ENCODE results near the gene CECR2. TPM values are rescaled to one million over a fixed set of nuclear protein-coding genes. Genes with fewer than 3 reads are reported as not detected.

Gene CECR2
- total and polyA plus RNA-seq, 5 donors from 2014 or later: not detected

DNA sequence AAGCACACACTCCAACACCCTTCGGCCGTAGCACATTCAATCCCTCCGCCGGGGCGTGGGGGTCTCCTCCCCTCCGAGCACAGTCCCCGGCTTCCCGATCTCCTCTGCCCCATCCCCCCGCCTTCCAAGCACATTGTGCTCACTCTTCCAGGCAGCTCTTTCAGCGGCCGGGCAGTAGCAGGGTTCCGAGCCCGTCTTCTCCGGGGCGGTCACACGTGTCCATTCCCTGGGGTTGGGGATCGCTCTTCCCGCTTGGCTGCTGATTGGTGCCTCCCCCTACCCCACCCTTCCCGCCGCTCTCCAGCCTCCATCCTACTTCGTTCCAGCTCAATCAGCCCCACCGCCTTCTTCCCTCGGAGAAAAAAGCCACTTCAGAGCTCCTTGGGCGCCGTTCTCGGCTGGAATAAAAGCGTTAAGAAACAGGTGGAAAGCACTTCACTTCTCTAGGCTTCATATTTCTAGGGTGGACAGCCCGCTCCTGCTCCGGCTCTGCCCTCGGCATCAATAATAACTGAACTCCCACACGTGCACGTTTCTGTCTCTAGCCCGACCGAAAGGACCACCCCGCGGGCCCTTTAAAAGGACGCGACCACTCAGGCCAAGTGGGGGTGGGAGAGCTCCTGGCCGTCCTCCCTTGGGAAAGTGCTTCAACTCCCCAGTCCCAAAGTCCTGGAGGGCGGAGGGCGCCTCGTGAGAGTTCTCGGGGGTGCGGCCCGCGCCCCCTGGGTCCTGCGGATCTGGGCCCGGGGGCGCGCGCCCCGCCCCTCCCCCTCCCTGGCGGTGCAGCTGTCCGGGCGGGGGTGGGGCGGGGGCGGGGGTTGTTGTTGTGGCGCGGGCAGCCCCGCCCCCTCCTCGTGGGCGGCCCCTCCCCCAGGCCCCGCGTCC is 464 bp upstream of the CECR2 start:
- no peak overlapping the region for H3K4me3 ChIP-seq (ENCODE audit: low read depth, low read length)
- Mint-ChIP-seq H3K36me3 (no peaks in the 10 kb centered on the region), H3K4me3 (peak overlapping the region; percentile 80 to 86 (median 84)), H3K27ac (peak overlapping the region in 2 of 3 donors; percentile 8 to 43), H3K4me1 (peaks cover 12 to 36% (median 23%) of the 10 kb centered on the region in 4 donors), H3K9me3 (peaks cover 0 to 7% (median 1%) of the 10 kb centered on the region in 7 donors), H3K27me3 (peaks cover 78% of the 10 kb centered on the region)
- no peaks in the 10 kb centered on the region for H3K36me3 ChIP-seq (ENCODE audit: control insufficient read depth, insufficient read depth, low read length)
- H3K4me1 ChIP-seq (ENCODE audit: control insufficient read depth, insufficient read depth, low read length, poor library complexity, severe bottlenecking): peaks cover 21% of the 10 kb centered on the region
- no peak for DNase-seq
- peak in 1 of 2 donors; percentile 36 for ATAC-seq (ENCODE audit: low read depth in 2 of 2)
- H3K9me3 ChIP-seq (ENCODE audit: control insufficient read depth in 2 of 2, low read length in 2 of 2): no peaks in the 10 kb centered on the region
- H3K27ac ChIP-seq (ENCODE audit: insufficient read depth, low read length, poor library complexity, severe bottlenecking): no peak overlapping the region
- H3K27me3 ChIP-seq (ENCODE audit: control insufficient read depth, insufficient read depth, low read length): peaks cover 30% of the 10 kb centered on the region

DNA sequence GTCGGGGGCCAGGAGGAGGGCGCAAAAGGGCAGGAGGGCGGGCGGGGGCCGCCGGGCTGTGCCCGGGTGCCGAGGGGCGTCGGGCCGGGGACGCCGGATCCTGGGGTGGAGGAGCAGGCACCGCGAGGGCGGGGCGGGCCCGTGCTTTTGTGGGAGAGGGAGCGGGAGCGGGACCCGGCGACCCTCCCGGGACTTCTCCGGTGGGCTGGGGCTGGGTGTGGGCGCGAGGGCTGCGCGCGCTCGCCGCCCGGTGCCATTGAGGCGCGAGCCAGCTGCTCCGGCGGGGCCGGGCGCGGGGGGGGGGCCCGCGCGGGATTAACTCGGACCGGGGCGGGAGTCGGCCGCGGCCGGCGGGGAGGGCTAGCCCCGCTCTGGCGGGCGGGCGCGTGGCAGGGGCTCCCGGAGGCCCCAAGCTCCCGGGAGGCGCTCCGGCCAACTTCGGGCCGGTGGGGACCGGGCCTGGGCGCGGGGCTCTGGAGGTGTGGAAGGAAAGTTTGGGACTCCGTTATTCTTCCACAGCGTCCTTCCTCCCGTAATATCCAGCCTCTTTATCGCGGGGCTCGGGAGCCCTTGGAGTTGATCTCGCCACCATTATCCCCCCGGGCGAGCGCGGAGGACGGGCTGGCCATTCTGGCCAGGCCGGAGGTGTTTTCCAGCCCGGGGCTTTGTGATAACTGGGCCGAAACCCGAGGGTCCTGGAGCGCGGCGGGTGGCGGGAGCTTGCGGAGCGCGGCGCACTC is 936 bp downstream of the CECR2 start:
- peaks cover 21% of the 10 kb centered on the region for H3K4me1 ChIP-seq (ENCODE audit: control insufficient read depth, insufficient read depth, low read length, poor library complexity, severe bottlenecking)
- no peaks in the 10 kb centered on the region for H3K36me3 ChIP-seq (ENCODE audit: control insufficient read depth, insufficient read depth, low read length)
- peak overlapping the region in 3 of 4 donors; percentile 63 to 79 (median 72) for H3K4me3 Mint-ChIP-seq
- no peak overlapping the region for H3K4me3 ChIP-seq (ENCODE audit: low read depth, low read length)
- no peaks in the 10 kb centered on the region for H3K9me3 ChIP-seq (ENCODE audit: control insufficient read depth in 2 of 2, low read length in 2 of 2)
- no peak overlapping the region for H3K27ac Mint-ChIP-seq
- no peak for DNase-seq
- peaks cover 35% of the 10 kb centered on the region for H3K27me3 ChIP-seq (ENCODE audit: control insufficient read depth, insufficient read depth, low read length)
- peaks cover 0 to 5% (median 0%) of the 10 kb centered on the region in 7 donors for H3K9me3 Mint-ChIP-seq
- no peaks in the 10 kb centered on the region for H3K36me3 Mint-ChIP-seq
- peaks cover 12 to 36% (median 23%) of the 10 kb centered on the region in 4 donors for H3K4me1 Mint-ChIP-seq
- ATAC-seq (ENCODE audit: low read depth in 2 of 2): no peak
- peaks cover 72% of the 10 kb centered on the region for H3K27me3 Mint-ChIP-seq
- no peak overlapping the region for H3K27ac ChIP-seq (ENCODE audit: insufficient read depth, low read length, poor library complexity, severe bottlenecking)

DNA sequence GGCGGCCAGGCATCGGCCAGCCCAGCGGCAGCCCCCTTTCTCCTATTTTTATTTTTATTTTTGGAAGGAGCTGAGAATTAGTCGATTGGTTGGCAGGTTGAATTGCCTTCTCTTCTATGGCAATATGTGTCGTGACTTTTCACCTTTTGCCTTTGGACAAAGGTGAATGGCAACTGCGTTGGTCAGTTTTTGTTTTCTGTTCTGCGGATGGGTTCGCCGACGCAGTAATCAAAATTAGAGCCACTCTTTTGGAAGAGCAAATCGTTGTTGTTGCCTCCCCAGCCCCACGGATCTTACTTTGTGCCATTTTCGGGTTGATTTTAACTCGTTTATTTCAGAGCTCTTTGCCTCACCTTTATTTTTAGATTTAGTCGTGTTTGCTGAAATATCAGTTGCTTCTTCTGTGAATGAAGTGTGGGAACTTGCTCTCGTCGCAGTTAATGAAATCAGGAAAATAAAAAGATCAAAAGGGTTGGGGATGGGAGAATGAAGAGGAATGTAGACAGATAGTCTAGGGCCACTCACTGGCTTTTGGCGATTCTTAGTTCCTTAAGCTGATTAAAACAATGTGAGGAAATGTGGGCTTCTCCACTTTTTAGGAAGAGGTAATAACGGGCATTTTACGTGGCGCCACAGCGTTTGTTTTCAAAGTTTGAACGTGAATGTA is 1.6 kb downstream of the CECR2 start:
- H3K36me3 ChIP-seq (ENCODE audit: control insufficient read depth, insufficient read depth, low read length): no peaks in the 10 kb centered on the region
- H3K27ac ChIP-seq (ENCODE audit: insufficient read depth, low read length, poor library complexity, severe bottlenecking): no peak overlapping the region
- no peaks in the 10 kb centered on the region for H3K36me3 Mint-ChIP-seq
- peaks cover 70% of the 10 kb centered on the region for H3K27me3 Mint-ChIP-seq
- peaks cover 21% of the 10 kb centered on the region for H3K4me1 ChIP-seq (ENCODE audit: control insufficient read depth, insufficient read depth, low read length, poor library complexity, severe bottlenecking)
- no peak overlapping the region for H3K4me3 ChIP-seq (ENCODE audit: low read depth, low read length)
- no peaks in the 10 kb centered on the region for H3K9me3 ChIP-seq (ENCODE audit: control insufficient read depth in 2 of 2, low read length in 2 of 2)
- ATAC-seq (ENCODE audit: low read depth in 2 of 2) (no peak), DNase-seq (no peak)
- peak overlapping the region in 3 of 4 donors; percentile 63 to 79 (median 72) for H3K4me3 Mint-ChIP-seq
- H3K27ac Mint-ChIP-seq: no peak overlapping the region
- peaks cover 12 to 36% (median 23%) of the 10 kb centered on the region in 4 donors for H3K4me1 Mint-ChIP-seq
- H3K9me3 Mint-ChIP-seq: peaks cover 0 to 5% (median 0%) of the 10 kb centered on the region in 7 donors
- peaks cover 35% of the 10 kb centered on the region for H3K27me3 ChIP-seq (ENCODE audit: control insufficient read depth, insufficient read depth, low read length)

DNA sequence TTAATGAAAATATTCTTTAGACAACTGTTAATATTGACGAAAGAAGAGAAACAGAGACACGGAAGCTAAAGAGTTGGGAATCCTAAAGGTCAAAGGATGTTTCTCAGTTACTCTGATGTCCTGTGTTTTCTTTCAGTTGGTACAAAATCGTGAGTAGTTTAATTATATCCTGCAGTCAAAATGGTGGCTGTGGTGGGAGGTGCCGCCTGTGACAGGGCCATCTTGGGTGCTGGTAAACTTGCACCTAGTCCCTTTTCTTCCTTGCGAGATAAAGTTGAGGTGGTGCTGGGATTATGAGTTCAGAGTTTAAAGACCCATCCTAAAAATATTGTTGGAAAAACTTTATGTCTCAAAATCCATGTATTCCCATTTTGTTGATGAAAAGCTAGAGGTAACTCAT is 2.2 kb downstream of the CECR2 start:
- Histone ChIP-seq H3K9me3 (ENCODE audit: control insufficient read depth in 2 of 2, low read length in 2 of 2) (no peaks in the 10 kb centered on the region), H3K27ac (ENCODE audit: insufficient read depth, low read length, poor library complexity, severe bottlenecking) (no peak overlapping the region), H3K4me3 (ENCODE audit: low read depth, low read length) (no peak overlapping the region), H3K4me1 (ENCODE audit: control insufficient read depth, insufficient read depth, low read length, poor library complexity, severe bottlenecking) (peaks cover 21% of the 10 kb centered on the region), H3K27me3 (ENCODE audit: control insufficient read depth, insufficient read depth, low read length) (peaks cover 33% of the 10 kb centered on the region), H3K36me3 (ENCODE audit: control insufficient read depth, insufficient read depth, low read length) (no peaks in the 10 kb centered on the region)
- Mint-ChIP-seq H3K27me3 (peaks cover 70% of the 10 kb centered on the region), H3K36me3 (no peaks in the 10 kb centered on the region), H3K9me3 (peaks cover 0 to 5% (median 0%) of the 10 kb centered on the region in 7 donors), H3K4me1 (peaks cover 12 to 33% (median 22%) of the 10 kb centered on the region in 4 donors), H3K4me3 (peak overlapping the region in 3 of 4 donors; percentile 9 to 58 (median 53)), H3K27ac (no peak overlapping the region)
- no peak for ATAC-seq (ENCODE audit: low read depth in 2 of 2)
- DNase-seq: no peak

DNA sequence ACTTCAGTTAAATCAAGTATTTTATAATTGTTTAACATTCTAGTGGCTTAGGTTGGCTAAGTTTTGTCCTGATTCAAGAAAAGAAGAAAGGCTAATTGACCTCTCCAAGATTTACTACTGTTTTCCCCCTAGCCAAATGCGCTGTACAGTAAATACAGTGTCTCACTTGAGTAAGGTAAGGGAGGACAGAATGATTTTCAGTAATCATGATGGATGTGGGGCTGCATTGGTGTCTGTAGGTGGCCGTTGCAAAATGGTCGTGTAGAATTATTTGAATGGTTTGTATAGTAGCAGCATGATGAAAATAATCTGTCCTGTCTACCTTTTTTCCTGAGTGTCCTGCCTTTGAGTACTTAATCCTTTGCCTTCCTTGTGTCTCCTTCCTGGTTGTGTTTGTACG is 4.6 kb downstream of the CECR2 start:
- peaks cover 51% of the 10 kb centered on the region for H3K27me3 Mint-ChIP-seq
- ATAC-seq (ENCODE audit: low read depth in 2 of 2): no peak
- no peaks in the 10 kb centered on the region for H3K36me3 Mint-ChIP-seq

DNA sequence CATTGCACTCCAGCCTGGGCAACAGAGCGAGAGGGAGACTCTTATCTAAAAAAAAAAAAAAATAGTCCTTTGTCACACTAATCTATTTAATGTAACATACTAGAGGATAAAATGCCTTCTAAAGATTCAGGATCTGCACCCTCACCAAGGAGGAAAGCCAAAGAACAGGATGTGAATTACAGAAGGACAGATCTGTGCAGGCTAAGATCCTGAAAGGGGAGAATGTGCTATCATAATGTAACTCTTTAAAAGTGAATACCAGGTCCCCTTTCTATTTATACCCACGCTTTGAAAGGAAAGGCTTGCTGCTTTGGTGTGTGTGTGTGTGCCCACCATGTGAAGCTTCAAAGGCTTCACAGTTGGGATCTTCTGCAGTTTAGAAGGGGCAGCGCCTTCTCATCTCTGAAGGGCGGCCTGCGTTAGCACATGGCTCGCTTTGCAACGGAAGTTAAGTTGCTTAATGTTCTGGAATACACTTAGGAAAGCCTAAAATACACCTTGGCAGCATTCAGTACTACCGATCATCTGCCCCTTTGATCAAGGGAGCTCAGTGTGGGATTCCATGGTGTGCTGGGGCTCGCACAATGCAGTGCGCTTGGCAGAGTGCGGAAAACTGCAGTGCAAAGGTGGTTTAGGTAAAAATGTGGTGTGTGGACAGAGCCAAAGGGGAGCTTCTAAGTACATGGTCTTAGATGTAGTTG is 6.8 kb downstream of the CECR2 start:
- DNase-seq: no peak
- H3K9me3 ChIP-seq (ENCODE audit: control insufficient read depth in 2 of 2, low read length in 2 of 2): no peaks in the 10 kb centered on the region
- no peak overlapping the region for H3K27ac Mint-ChIP-seq
- no peak overlapping the region for H3K4me3 Mint-ChIP-seq
- peaks cover 58% of the 10 kb centered on the region for H3K27me3 Mint-ChIP-seq
- no peaks in the 10 kb centered on the region for H3K4me1 ChIP-seq (ENCODE audit: control insufficient read depth, insufficient read depth, low read length, poor library complexity, severe bottlenecking)
- H3K27ac ChIP-seq (ENCODE audit: insufficient read depth, low read length, poor library complexity, severe bottlenecking): no peak overlapping the region
- no peaks in the 10 kb centered on the region for H3K36me3 ChIP-seq (ENCODE audit: control insufficient read depth, insufficient read depth, low read length)
- H3K27me3 ChIP-seq (ENCODE audit: control insufficient read depth, insufficient read depth, low read length): peaks cover 21% of the 10 kb centered on the region
- no peaks in the 10 kb centered on the region for H3K36me3 Mint-ChIP-seq
- no peak overlapping the region for H3K4me3 ChIP-seq (ENCODE audit: low read depth, low read length)
- peaks cover 0 to 2% (median 0%) of the 10 kb centered on the region in 7 donors for H3K9me3 Mint-ChIP-seq
- H3K4me1 Mint-ChIP-seq: peaks cover 0 to 7% (median 4%) of the 10 kb centered on the region in 4 donors
- no peak for ATAC-seq (ENCODE audit: low read depth in 2 of 2)

More for the DNA sequence above, 4.6 kb downstream of the CECR2 start:
- Histone ChIP-seq H3K4me3 (ENCODE audit: low read depth, low read length) (no peak overlapping the region), H3K27ac (ENCODE audit: insufficient read depth, low read length, poor library complexity, severe bottlenecking) (no peak overlapping the region), H3K9me3 (ENCODE audit: control insufficient read depth in 2 of 2, low read length in 2 of 2) (no peaks in the 10 kb centered on the region), H3K27me3 (ENCODE audit: control insufficient read depth, insufficient read depth, low read length) (peaks cover 23% of the 10 kb centered on the region), H3K36me3 (ENCODE audit: control insufficient read depth, insufficient read depth, low read length) (no peaks in the 10 kb centered on the region), H3K4me1 (ENCODE audit: control insufficient read depth, insufficient read depth, low read length, poor library complexity, severe bottlenecking) (peaks cover 16% of the 10 kb centered on the region)
- peaks cover 0 to 2% (median 0%) of the 10 kb centered on the region in 7 donors for H3K9me3 Mint-ChIP-seq
- no peak overlapping the region for H3K27ac Mint-ChIP-seq
- DNase-seq: no peak
- peaks cover 0 to 13% (median 8%) of the 10 kb centered on the region in 4 donors for H3K4me1 Mint-ChIP-seq
- H3K4me3 Mint-ChIP-seq: no peak overlapping the region

DNA sequence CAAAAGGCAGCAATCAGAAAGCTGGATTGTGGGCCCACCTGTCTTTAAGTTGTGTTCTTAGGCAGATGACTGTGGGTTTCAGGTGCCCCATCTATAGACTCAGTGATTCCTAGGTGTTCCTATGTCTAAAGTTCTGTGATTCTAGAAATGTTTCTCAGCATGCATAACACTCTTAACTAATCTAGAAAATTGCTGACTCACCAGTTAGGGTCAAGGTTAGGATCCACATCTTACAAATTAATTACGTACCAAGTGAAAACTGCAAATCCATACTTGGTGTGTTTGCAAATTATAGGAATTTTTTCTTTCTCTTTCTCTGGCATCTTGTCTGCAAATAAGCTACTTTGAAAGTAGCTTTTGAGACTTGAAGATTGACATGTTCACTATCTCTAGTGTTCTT is 7.7 kb downstream of the CECR2 start:
- no peaks in the 10 kb centered on the region for H3K36me3 Mint-ChIP-seq
- peaks cover 0 to 5% (median 0%) of the 10 kb centered on the region in 7 donors for H3K9me3 Mint-ChIP-seq
- ATAC-seq (ENCODE audit: low read depth in 2 of 2): no peak
- Histone ChIP-seq H3K9me3 (ENCODE audit: control insufficient read depth in 2 of 2, low read length in 2 of 2) (no peaks in the 10 kb centered on the region), H3K4me3 (ENCODE audit: low read depth, low read length) (no peak overlapping the region), H3K36me3 (ENCODE audit: control insufficient read depth, insufficient read depth, low read length) (no peaks in the 10 kb centered on the region), H3K27ac (ENCODE audit: insufficient read depth, low read length, poor library complexity, severe bottlenecking) (no peak overlapping the region), H3K27me3 (ENCODE audit: control insufficient read depth, insufficient read depth, low read length) (peaks cover 12% of the 10 kb centered on the region), H3K4me1 (ENCODE audit: control insufficient read depth, insufficient read depth, low read length, poor library complexity, severe bottlenecking) (no peaks in the 10 kb centered on the region)
- no peak for DNase-seq
- no peak overlapping the region for H3K4me3 Mint-ChIP-seq
- H3K4me1 Mint-ChIP-seq: peaks cover 0 to 2% (median under 1%) of the 10 kb centered on the region in 4 donors
- peaks cover 49% of the 10 kb centered on the region for H3K27me3 Mint-ChIP-seq
- no peak overlapping the region for H3K27ac Mint-ChIP-seq
